Activated CD4-positive, CD25-positive, alpha-beta regulatory T cell treated with anti-CD3 and anti-CD28 coated beads, Interleukin-2, amount 50 U/mL, for 24 hours (primary cell): Measurements from ENCODE around the gene MOCS3.

ENCODE experiments used
- ATAC-seq, 2 donors: fragments of 150-1000 bp; cut with Tn5 transposase; one replicate each; pipeline ENCODE4 v1.10.0; 2021; ENCODE audit warnings: mild to moderate bottlenecking in 1 of 2, moderate library complexity in 1 of 2

Gene MOCS3

GRCh38 chr20:50983321-50983720 lies 24.7 kb downstream of the MOCS3 start:
- no peak for ATAC-seq

DNA sequence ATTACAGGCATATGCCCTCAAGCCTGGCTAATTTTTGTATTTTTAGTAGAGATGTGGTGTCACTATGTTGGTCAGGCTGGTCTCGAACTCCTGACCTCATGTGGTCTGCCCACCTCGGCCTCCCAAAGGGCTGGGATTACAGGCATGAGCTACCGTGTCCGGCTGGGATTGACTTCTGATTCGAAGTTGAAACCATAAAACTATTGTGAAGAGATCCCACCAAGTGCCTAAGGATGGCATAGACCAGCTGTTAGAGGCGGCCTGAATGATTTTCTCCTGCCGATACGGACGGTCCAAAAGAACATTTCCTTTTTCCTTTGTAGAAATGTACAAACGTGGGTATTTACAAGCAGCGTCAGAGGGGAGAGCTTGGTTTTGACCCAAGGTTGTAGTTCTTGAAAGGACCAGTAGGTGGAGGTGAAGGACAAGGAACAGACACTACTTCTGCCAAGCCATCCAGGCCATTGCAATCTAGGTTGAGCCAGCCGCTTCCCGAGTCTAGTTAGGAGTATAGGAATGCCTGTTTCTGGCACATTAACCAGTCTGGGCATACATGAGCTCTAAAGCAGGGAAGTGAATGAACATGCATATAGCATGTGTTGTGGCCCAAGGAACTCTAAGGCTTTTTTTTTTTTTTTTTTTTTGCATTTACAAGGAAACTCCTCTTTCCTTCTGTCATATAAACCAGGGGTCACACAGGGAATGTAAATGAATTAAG lies 29.0 kb downstream of the MOCS3 start:
- peak; percentile 79 to 82 for ATAC-seq

DNA sequence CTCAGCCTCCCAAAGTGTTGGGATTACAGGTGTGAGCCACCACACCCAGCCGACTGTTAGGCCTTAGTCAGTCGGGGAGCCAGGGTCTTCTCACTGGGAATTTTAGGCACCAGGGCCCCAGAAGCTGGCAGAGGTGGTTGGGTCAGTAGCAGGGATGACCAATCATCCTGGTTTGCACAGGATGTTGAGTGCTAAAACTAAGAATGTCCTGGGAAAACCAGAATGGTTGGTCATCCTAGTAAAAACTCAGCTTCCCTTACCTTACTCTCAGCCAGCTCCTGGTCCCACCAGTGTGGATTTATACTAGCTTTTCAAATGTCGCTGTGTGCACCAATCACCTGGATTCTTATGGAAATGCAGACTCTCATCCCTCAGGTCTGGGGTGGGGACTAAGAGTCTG lies 32.5 kb downstream of the MOCS3 start:
- ATAC-seq = no peak

DNA sequence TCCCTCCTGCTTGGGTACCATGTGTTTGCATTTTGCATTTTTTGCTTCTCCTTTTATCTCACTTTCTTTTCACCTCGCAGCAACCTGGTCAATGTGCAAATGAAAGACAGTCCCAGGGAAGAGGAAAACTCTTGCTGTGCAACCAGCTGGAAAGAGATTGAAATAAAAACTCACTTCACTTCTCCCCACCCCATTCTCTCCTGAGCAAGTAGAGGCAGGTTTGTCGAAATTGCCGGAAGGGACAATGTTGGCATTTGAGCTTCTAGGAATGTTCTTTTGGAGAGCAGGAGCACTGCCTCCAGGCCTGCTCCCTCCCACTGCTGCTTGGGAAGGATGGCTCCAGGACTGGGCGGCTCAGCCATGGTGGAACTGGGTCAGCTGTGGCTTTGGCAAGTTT lies 33.7 kb downstream of the MOCS3 start:
- ATAC-seq = no peak

DNA sequence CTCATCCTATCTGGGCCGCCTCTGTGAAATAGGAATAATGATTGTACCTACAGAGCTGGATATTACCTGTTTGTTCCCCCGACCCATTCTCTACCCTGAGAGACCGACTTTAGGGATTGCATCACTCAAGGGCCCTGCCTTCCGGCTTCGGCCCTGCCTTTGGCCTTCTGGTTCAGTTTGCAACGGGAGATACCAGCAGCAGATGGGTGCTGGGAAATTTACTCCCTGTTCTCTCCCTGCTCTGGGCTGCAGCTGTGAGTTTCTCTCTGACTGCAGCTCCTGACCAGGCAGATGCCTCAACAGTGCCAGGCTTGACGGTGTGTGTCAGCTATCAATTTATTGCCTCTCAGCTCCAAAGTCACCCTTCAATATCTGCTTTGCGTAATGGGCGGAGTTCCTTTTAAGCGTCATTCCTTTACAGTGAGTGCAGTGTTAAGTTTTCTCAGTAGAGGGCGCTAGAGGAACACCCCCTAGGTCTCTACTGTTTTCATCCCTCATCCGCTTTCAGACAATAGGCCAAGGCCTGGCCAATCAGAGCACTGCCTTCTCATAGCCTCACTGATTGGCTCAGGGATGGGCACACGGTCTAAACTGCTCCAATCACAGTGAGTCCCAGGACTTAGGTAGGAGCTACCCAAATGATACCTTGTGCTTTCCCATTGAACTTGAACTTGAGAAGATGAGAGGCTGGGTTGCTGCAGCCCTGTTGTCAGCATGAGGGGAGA lies 34.3 kb downstream of the MOCS3 start:
- peak; percentile 83 to 89 for ATAC-seq

- ATAC-seq = no peak
Measured at GRCh38 chr20:50993876-50994275, 35.3 kb downstream of the MOCS3 start.

GRCh38 chr20:50995506-50995905 lies 36.9 kb downstream of the MOCS3 start:
- no peak for ATAC-seq

DNA sequence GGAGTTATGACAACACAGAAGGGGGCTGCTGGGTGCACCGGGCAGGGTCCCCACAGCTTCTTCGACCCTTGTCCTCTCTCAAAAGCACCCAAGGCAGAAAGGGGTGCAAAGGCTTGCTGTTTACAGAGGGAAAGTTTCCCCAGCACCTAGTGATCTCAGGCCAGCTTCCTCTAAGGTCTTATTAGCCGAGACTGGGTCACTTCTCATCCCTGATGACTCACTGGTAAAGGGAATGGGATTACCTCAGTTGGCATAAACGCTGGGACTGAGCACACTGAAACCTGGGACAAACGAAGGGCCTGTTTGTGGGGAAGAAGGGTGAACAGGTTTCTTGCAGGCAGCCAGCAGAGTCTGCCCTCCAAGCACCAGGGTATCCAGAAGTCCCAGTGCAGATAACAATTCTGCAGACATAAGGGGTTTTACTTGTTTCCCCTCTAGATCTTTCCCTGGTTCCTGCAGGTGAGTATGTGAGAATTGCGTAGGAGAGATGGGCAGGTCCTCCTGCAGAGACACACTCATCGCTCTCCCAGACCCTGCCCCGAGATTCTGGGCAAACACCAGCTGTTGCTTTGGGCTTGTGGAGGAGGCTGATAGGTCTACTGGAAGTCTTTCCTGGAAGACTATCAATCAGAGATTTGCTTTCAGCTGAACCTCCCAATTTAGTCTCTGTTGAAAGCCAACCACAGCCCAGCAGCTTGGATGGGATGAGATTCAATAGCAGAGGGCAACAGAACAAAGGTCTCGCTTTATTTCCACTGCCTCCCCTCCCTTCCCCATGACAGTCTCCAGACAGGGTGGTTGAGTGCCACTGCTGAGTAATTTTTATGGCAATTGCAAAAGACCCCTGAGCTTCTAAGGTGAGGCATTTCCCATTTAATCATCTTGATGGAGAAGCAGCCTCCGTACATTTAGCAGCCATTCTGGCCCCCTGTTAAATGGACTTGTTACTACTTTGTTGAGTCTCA lies 38.6 kb downstream of the MOCS3 start:
- ATAC-seq = no peak

GRCh38 chr20:50999355-50999754 lies 40.7 kb downstream of the MOCS3 start:
- ATAC-seq = no peak

DNA sequence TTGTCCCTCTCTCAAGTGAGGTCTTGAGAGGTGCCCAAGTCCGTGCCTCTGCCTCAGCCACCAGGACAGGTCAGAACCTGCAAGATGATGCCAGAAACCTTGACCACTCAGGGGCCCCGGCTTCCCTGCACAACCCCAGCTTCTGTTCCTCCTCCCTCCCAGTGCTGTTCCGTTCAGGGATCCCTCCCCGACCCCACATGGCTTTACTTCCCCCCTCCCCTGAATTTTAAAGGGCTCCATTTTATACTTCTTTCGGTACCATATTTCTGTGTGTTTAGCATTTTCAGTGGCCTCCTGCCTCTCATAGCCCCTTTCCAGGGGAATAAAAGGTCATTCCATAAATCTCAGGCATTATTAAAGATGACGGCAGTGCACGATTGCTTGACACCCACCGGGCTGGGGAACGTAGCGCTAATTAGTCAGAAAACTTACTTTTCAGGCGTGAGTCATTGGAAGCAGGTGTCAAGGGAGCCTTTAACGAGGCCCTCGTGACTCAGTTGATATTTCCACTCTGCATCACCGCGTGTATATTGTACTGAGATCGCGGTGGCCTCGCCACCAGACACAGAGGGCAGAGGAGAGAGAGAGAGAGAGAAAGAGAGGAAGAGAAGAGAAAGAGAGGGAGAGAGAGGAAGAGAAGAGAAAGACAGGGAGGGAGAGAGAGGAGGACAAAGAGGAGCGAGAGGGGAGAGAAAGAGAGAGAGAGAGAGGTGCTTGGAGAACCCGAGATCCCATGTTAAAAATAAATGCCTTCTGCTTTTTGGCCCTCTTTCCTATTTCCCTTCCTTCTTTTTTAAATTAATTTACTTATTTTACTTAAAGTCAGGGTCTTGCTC lies 43.0 kb downstream of the MOCS3 start:
- peak in 1 of 2 donors; percentile 51 for ATAC-seq

DNA sequence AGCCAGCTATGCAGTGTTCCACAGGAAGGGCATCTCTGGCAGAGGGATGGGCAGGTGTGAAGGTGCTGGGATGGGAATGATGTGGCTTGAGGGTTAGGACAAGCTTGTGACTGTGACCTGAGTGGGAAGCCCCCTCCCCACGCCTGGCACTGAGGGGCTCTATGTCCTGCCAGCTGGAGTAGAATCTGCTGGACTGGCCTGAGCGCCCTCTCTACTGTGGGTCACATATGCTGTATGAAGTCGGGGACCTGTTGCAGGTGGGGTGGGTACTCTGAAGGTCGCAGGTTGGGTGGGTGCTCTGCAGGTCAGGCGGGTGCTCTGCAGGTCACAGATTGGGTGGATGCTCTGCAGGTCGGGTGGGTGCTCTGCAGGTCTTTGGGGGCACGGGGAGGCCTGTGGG lies 44.0 kb downstream of the MOCS3 start:
- ATAC-seq = no peak

DNA sequence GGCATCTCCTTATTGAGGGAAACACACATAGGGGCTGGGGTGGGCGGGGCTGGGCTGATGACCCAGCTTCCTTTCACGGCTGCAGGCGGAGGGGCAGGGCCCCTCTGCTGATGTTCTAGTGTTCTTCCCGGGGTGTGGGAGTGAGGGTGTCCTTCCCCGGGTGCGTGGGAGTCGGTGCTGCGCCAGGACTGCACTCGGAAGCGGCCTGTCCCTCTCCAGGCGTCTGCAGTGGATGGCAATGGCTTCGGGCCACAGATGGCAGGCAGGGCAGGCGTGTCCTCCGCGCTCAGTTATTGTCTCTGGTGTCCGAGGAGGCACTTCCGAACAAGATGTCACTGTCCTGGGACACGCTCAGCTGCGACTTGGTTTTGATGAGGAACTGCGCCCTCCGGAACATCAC lies 45.1 kb downstream of the MOCS3 start:
- ATAC-seq = no peak

DNA sequence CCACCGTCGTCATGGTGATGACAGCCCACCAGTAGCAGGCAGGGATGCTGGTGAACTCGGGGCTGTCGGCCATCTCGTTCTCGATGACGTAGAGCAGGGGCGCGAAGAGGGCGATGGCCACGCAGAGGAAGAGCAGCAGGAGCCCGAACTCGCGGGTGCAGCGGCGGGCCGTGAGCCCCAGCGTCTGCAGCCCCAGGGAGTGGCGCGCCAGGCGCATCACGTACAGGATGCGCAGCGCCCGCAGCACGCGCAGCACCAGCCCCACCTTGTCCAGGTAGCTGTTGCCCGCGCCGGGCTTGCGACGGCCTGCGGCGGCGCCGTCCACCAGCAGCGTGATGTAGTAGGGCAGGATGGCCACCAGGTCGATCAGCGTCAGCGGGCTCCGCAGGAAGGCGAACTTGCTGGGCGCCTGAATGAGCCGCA lies 45.7 kb downstream of the MOCS3 start:
- no peak for ATAC-seq

- ATAC-seq = no peak
Measured at GRCh38 chr20:51004781-51005180, 46.2 kb downstream of the MOCS3 start.

- no peak for ATAC-seq
Measured at GRCh38 chr20:51005214-51005613, 46.6 kb downstream of the MOCS3 start.

- no peak for ATAC-seq
Measured at GRCh38 chr20:51008718-51009117, 50.1 kb downstream of the MOCS3 start.

DNA sequence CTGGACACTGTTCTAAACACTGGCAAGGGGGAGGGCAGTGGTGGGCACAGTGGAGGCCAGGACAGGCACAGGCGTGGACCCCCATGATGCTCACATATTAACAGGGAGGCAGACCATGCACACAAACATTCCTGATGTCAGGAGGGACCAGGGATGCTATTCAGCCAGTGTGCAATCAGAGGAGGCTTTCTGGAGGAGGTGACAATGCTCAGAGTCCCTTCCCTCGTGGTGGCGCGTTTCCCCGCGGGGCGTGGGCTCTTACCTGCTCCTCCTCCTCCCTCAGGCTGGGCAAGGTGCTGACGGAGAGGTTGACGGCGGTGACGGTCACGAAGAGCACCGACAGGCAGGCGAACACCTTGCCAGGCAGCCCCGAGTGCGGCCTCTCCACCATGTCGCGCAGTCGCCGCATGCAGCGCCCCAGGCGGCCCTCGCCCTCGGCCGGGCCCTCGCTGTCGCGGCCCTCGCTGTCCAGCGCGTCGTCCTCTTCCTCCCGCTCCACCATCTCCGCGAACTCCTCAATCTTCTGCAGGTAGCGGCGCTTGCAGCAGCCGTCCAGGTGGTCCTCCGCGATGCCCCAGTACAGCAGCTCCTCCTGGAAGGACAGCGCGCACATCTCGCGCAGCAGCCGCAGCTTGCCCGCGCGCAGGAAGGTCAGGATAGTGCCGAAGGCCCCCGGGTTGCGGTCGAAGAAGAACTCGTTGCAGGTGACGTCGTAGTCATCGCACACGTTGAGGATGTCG lies 50.9 kb downstream of the MOCS3 start:
- ATAC-seq = no peak

- ATAC-seq = no peak
Measured at GRCh38 chr20:51010043-51010365, 51.4 kb downstream of the MOCS3 start.

GRCh38 chr20:51010932-51011331 lies 52.3 kb downstream of the MOCS3 start:
- no peak for ATAC-seq

DNA sequence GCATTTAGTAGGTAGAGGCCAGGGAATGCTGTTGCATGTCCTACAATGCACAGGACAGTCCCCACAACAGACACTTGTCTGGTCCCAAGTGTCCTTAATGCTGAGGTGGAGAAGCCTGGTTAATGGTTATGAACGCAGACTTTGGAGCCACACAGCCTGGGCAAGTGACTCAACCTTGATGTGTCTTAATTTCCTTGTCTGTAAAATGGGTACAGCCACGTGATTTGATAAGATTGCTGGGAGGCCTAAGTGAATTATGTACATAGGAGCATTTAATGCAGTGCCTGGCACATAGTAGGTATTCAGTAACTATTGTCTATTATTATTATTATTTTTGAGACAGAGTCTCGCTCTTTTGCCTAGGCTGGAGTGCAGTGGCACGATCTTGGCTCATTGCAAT lies 52.9 kb downstream of the MOCS3 start:
- no peak for ATAC-seq

- ATAC-seq = no peak
Measured at GRCh38 chr20:51012357-51012756, 53.7 kb downstream of the MOCS3 start.
